H9 (cell line): ENCODE data around the gene LDLRAP1. TPM values are rescaled to one million over a fixed set of nuclear protein-coding genes. Genes with fewer than 3 reads are reported as not detected.

Experiments used
- DNase-seq: peaks from one replicate; pipeline ENCODE4 v3.0.0-alpha.2; 2017
- H2AFZ ChIP-seq: one replicate; pipeline ENCODE4 v1.6.1; 2013; ENCODE audit warnings: mild to moderate bottlenecking, low read length, control low read depth, moderate library complexity
- H2AK5ac ChIP-seq: 2 replicates; pipeline ENCODE4 v1.6.1; 2013; ENCODE audit warnings: low read length, control low read depth, mixed read lengths; ENCODE audit not compliant: insufficient read length
- H2BK120ac ChIP-seq: one replicate; pipeline ENCODE4 v1.6.1; 2013; ENCODE audit warnings: low read depth, mild to moderate bottlenecking, low read length, control low read depth, inconsistent platforms; ENCODE audit not compliant: poor library complexity, severe bottlenecking
- H2BK12ac ChIP-seq: 2 replicates; pipeline ENCODE4 v1.6.1; 2013; ENCODE audit warnings: low read length, control low read depth, mixed read lengths, low read depth; ENCODE audit not compliant: insufficient read length
- H2BK15ac ChIP-seq: 2 replicates; pipeline ENCODE4 v1.6.1; 2013; ENCODE audit warnings: low read depth, low read length, control low read depth
- H2BK20ac ChIP-seq: one replicate; pipeline ENCODE4 v1.6.1; 2013; ENCODE audit warnings: low read depth, mild to moderate bottlenecking, low read length, control low read depth, inconsistent platforms; ENCODE audit not compliant: poor library complexity, severe bottlenecking
- H2BK5ac ChIP-seq: 2 replicates; pipeline ENCODE4 v1.6.1; 2013; ENCODE audit warnings: low read length, control low read depth, mixed read lengths; ENCODE audit not compliant: insufficient read length
- H3K14ac ChIP-seq: 2 replicates; pipeline ENCODE4 v1.6.1; 2013; ENCODE audit warnings: low read length, control low read depth; ENCODE audit not compliant: insufficient read depth
- H3K18ac ChIP-seq: 2 replicates; pipeline ENCODE4 v1.6.1; 2013; ENCODE audit warnings: low read depth, mild to moderate bottlenecking, mixed read lengths, low read length, control low read depth; ENCODE audit not compliant: insufficient read length
- H3K23ac ChIP-seq: 2 replicates; pipeline ENCODE4 v1.6.1; 2013; ENCODE audit warnings: low read length, control low read depth, mixed read lengths, low read depth; ENCODE audit not compliant: insufficient read length
- H3K23me2 ChIP-seq: 2 replicates; pipeline ENCODE4 v1.6.1; 2013; ENCODE audit warnings: low read depth, mild to moderate bottlenecking, mixed read lengths, low read length, control low read depth; ENCODE audit not compliant: insufficient read length, poor library complexity, severe bottlenecking
- H3K27ac ChIP-seq: 2 replicates; pipeline ENCODE4 v1.5.1; 2013; ENCODE audit warnings: low read length, control low read depth, mixed read lengths, low read depth; ENCODE audit not compliant: insufficient read length
- H3K27me3 ChIP-seq: 2 replicates; pipeline ENCODE4 v1.6.1; 2013; ENCODE audit warnings: low read length, control low read depth, inconsistent platforms; ENCODE audit not compliant: insufficient read depth
- H3K4ac ChIP-seq: 2 replicates; pipeline ENCODE4 v1.6.1; 2013; ENCODE audit warnings: low read depth, mild to moderate bottlenecking, control low read depth, inconsistent platforms, low read length, moderate library complexity
- H3K4me1 ChIP-seq: 2 replicates; pipeline ENCODE4 v1.6.1; 2013; ENCODE audit warnings: low read length, control low read depth, inconsistent platforms; ENCODE audit not compliant: insufficient read depth
- H3K4me2 ChIP-seq: 2 replicates; pipeline ENCODE4 v1.6.1; 2013; ENCODE audit warnings: low read length, control low read depth, mixed read lengths; ENCODE audit not compliant: insufficient read length, insufficient read depth
- H3K56ac ChIP-seq: 2 replicates; pipeline ENCODE4 v1.6.1; 2013; ENCODE audit warnings: low read depth, mild to moderate bottlenecking, mixed read lengths, low read length, control low read depth; ENCODE audit not compliant: insufficient read length
- H3K79me1 ChIP-seq: 2 replicates; pipeline ENCODE4 v1.6.1; 2013; ENCODE audit warnings: low read depth, mild to moderate bottlenecking, moderate library complexity, low read length, control low read depth, inconsistent platforms; ENCODE audit not compliant: insufficient read depth, poor library complexity, severe bottlenecking
- H3K79me2 ChIP-seq: 2 replicates; pipeline ENCODE4 v1.6.1; 2013; ENCODE audit warnings: low read length, control low read depth, inconsistent platforms; ENCODE audit not compliant: insufficient read depth
- H3K9ac ChIP-seq: 2 replicates; pipeline ENCODE4 v1.6.1; 2013; ENCODE audit warnings: low read length, control low read depth, mixed read lengths; ENCODE audit not compliant: insufficient read length; ENCODE audit errors: extremely low read depth
- H3K9me3 ChIP-seq: one replicate; pipeline ENCODE4 v1.6.1; 2013; ENCODE audit warnings: low read depth, low read length, inconsistent platforms; ENCODE audit not compliant: control insufficient read depth
- H3T11ph ChIP-seq: one replicate; pipeline ENCODE4 v1.6.1; 2013; ENCODE audit warnings: mild to moderate bottlenecking, low read length, control low read depth, inconsistent platforms
- H4K20me1 ChIP-seq: one replicate; pipeline ENCODE4 v1.6.1; 2013; ENCODE audit not compliant: control insufficient read depth, insufficient read length, insufficient read depth
- H4K5ac ChIP-seq: 2 replicates; pipeline ENCODE4 v1.6.1; 2013; ENCODE audit warnings: low read depth, mild to moderate bottlenecking, mixed read lengths, low read length, control low read depth; ENCODE audit not compliant: insufficient read length
- H4K8ac ChIP-seq: replicated peaks from 2 replicates; pipeline ENCODE4 v1.6.1; 2013; ENCODE audit warnings: low read length, control low read depth, mixed read lengths, low read depth; ENCODE audit not compliant: insufficient read length
- H4K91ac ChIP-seq: 2 replicates; pipeline ENCODE4 v1.6.1; 2013; ENCODE audit warnings: low read depth, mild to moderate bottlenecking, moderate library complexity, mixed read lengths, low read length, control low read depth; ENCODE audit not compliant: insufficient read length
- H3K27ac Mint-ChIP-seq, 3 experiments: 2 replicates in 2 of 3; 3 replicates in 1 of 3; pipeline ENCODE4 v1.8.0; 2020 to 2021; ENCODE audit warnings: mixed read lengths in 3 of 3, mild to moderate bottlenecking in 1 of 3, moderate library complexity in 1 of 3
- H3K27me3 Mint-ChIP-seq: 2 replicates; pipeline ENCODE4 v1.8.0; 2021; ENCODE audit warnings: low read depth, mild to moderate bottlenecking, moderate library complexity, mixed read lengths
- H3K36me3 Mint-ChIP-seq, 3 experiments: 2 replicates in 2 of 3; 3 replicates in 1 of 3; pipeline ENCODE4 v1.8.0; 2020 to 2021; ENCODE audit warnings: low read depth in 3 of 3, mixed read lengths in 3 of 3; ENCODE audit not compliant: insufficient read depth in 1 of 3
- H3K4me1 Mint-ChIP-seq, 2 experiments: 2 replicates each; pipeline ENCODE4 v1.8.0; 2020; ENCODE audit warnings: mixed read lengths in 2 of 2
- H3K4me3 Mint-ChIP-seq, 2 experiments: 2 replicates in 1 of 2; 3 replicates in 1 of 2; pipeline ENCODE4 v1.8.0; 2020 to 2021; ENCODE audit warnings: mild to moderate bottlenecking in 2 of 2, mixed read lengths in 2 of 2, moderate library complexity in 1 of 2
- H3K9me3 Mint-ChIP-seq, 2 experiments: 2 replicates in 1 of 2; 3 replicates in 1 of 2; pipeline ENCODE4 v1.8.0; 2020; ENCODE audit warnings: mild to moderate bottlenecking in 2 of 2, mixed read lengths in 2 of 2, moderate library complexity in 1 of 2
- WGBS: extraction: QIAGEN DNeasy Blood & Tissue Kit; methylation state at CpG from one replicate; pipeline ENCODE4 v1.1.7; 2013; ENCODE audit warnings: missing lambda C conversion rate, low lambda C conversion rate, mixed read lengths; ENCODE audit not compliant: insufficient read length; ENCODE audit errors: extremely low coverage; 5-methylcytosine and 5-hydroxymethylcytosine counted together
- total RNA-seq: library from RNA; stranded (reverse); gene quantifications from 2 replicates; pipeline ENCODE4 v1.2.1, GENCODE V29; 2021
- TF ChIP-seq, protein P1 (sequence below): fragments of 200-600 bp; sonication (generic); conservative IDR thresholded peaks from 3 replicates; pipeline ENCODE4 v1.8.0; 2021; ENCODE audit warnings: antibody characterized with exemption, mild to moderate bottlenecking

The LDLRAP1 gene
- total RNA-seq, 1 experiment from 2014 or later = 15.7 TPM

DNA sequence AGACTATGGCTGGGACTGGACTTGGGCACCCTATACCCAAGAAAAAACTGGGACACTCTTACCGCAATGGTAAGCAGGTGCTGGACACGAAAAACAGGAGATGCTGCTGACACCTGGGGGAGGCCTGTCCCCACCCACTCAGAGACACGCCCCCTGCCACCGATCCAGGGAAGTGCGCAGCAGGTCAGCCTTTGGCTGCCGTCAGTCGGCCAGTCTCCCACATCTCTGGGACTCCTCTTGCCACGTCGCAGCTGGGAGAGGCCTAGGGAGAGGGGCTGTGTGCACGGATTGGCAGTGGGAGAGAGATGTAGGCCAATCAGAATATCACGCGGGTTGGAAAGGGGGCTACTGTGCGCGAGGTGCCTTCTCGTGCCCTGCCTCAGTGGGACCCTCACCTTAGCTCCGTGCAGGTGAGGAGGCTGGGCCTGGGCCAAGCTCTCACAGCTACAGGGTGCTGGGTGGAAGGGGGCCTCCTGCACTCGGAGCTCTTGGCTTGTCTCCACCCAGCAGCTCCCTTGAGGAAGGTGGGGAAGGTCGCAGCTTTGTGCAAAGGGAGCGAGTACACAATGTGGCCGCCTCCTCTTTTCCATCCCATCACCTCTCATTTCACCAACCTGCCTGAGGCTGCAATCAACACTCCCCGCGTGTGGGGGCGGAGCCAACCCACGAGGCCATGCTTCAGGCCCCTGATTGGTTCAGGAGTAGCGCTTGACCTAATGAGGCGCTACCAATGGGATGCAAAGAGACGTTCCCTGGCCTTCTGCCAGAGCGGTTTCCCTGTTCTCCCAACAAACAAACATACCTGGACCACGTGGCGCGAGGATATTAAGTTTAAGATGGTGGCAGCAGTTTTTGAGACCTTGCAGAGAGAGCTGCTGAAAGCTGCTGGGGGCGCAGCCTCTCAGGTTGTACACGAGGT, 25.7 kb upstream of the LDLRAP1 start:
- Histone ChIP-seq H2BK120ac (no peak overlapping the region), H4K91ac (no peak overlapping the region), H3K4me2 (no peak overlapping the region), H3K79me1 (no peaks in the 10 kb centered on the region), H2AK5ac (no peak overlapping the region), H2BK20ac (no peak overlapping the region), H4K5ac (no peak overlapping the region), H4K8ac (no peak overlapping the region), H3K27me3 (no peaks in the 10 kb centered on the region; the same call in 1 of the 2 replicates), H3K4ac (no peak overlapping the region), H3K79me2 (no peaks in the 10 kb centered on the region), H3K18ac (peak overlapping the region; percentile 33), H3K9ac (no peak overlapping the region), H3K4me1 (peaks cover 5% of the 10 kb centered on the region; the same call in 1 of the 2 replicates), H3K9me3 (no peaks in the 10 kb centered on the region), H3K56ac (no peak overlapping the region), H2BK15ac (no peak overlapping the region), H4K20me1 (no peaks in the 10 kb centered on the region), H3K14ac (peak overlapping the region; percentile 11; the same call in 1 of the 2 replicates), H2AFZ (no peak overlapping the region), H3K27ac (no peak overlapping the region), H2BK12ac (no peak overlapping the region), H3K23ac (no peak overlapping the region), H2BK5ac (no peak overlapping the region), H3K23me2 (no peaks in the 10 kb centered on the region), H3T11ph (no peak overlapping the region)
- TF ChIP-seq, protein P1, sequence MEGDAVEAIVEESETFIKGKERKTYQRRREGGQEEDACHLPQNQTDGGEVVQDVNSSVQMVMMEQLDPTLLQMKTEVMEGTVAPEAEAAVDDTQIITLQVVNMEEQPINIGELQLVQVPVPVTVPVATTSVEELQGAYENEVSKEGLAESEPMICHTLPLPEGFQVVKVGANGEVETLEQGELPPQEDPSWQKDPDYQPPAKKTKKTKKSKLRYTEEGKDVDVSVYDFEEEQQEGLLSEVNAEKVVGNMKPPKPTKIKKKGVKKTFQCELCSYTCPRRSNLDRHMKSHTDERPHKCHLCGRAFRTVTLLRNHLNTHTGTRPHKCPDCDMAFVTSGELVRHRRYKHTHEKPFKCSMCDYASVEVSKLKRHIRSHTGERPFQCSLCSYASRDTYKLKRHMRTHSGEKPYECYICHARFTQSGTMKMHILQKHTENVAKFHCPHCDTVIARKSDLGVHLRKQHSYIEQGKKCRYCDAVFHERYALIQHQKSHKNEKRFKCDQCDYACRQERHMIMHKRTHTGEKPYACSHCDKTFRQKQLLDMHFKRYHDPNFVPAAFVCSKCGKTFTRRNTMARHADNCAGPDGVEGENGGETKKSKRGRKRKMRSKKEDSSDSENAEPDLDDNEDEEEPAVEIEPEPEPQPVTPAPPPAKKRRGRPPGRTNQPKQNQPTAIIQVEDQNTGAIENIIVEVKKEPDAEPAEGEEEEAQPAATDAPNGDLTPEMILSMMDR = peak; percentile 50
- H3K4me1 Mint-ChIP-seq = peaks cover 17 to 19% of the 10 kb centered on the region in 2 experiments
- no peak overlapping the region for H3K4me3 Mint-ChIP-seq
- H3K27ac Mint-ChIP-seq = peak overlapping the region in 2 of 3 experiments; percentile 52 to 61; a peak in 3 of 7 replicates
- WGBS = no CpG with 5 or more reads among the region's 33 CpGs
- peaks cover 4% of the 10 kb centered on the region for H3K27me3 Mint-ChIP-seq
- peak; percentile 90 for DNase-seq
- peaks cover 2 to 4% of the 10 kb centered on the region in 2 experiments; a peak in 4 of 5 replicates for H3K9me3 Mint-ChIP-seq
- no peaks in the 10 kb centered on the region; a peak in 2 of 7 replicates for H3K36me3 Mint-ChIP-seq
